Left ventricle myocardium inferior (tissue), 1 donor: ENCODE measurements around the gene TPK1. TPM values are rescaled to one million over a fixed set of nuclear protein-coding genes. Genes with fewer than 3 reads are reported as not detected.
"Not testable (repeated sequence)": the region's sequence is repeated elsewhere in the genome, so short reads cannot be mapped to it uniquely, and the experiment has no call there.

ENCODE experiments used
- DNase-seq: peaks from one replicate; pipeline ENCODE4 v3.0.0-alpha.2; 2020
- H3K27ac ChIP-seq: fragments of 200-600 bp; replicated peaks from 2 replicates; pipeline ENCODE4 v1.8.0; 2021
- H3K27me3 ChIP-seq: fragments of 200-600 bp; 2 replicates; pipeline ENCODE4 v1.8.0; 2021; ENCODE audit warnings: low read depth
- H3K36me3 ChIP-seq: fragments of 200-600 bp; 2 replicates; pipeline ENCODE4 v1.8.0; 2021
- H3K4me1 ChIP-seq: fragments of 200-600 bp; 2 replicates; pipeline ENCODE4 v1.8.0; 2021
- H3K4me3 ChIP-seq: fragments of 200-600 bp; 2 replicates; pipeline ENCODE4 v1.8.0; 2021; ENCODE audit warnings: mild to moderate bottlenecking, moderate library complexity
- H3K9me3 ChIP-seq: fragments of 200-600 bp; replicated peaks from 2 replicates; pipeline ENCODE4 v1.8.0; 2021
- intact Hi-C: fragments of 100-400 bp; cut with micrococcal nuclease; formaldehyde crosslinking; loops from one replicate; pipeline ENCODE4 v1.11.0; 2022
- total RNA-seq: library from RNA; stranded (reverse); fragmentation: NEBNext Ultra II Directional; extraction: Animal tissue kit (Norgen Biotek cat#: 25700); gene quantifications from one replicate; pipeline ENCODE4 v1.2.1, GENCODE V29; 2021
- TF ChIP-seq, protein P1 (sequence below): fragments of 200-600 bp; IDR thresholded peaks from 2 replicates; pipeline ENCODE4 v1.8.0; 2021; ENCODE audit warnings: antibody characterized with exemption, mild to moderate bottlenecking, borderline replicate concordance
- donor health status: DM: no; HTN: yes; CAD: no; lungs with severe emphysema.

TPK1 gene
- total RNA-seq, 1 donor from 2014 or later = 3.5 TPM

- no peaks in the 10 kb centered on the region for H3K9me3 ChIP-seq
- TF ChIP-seq, protein P1, sequence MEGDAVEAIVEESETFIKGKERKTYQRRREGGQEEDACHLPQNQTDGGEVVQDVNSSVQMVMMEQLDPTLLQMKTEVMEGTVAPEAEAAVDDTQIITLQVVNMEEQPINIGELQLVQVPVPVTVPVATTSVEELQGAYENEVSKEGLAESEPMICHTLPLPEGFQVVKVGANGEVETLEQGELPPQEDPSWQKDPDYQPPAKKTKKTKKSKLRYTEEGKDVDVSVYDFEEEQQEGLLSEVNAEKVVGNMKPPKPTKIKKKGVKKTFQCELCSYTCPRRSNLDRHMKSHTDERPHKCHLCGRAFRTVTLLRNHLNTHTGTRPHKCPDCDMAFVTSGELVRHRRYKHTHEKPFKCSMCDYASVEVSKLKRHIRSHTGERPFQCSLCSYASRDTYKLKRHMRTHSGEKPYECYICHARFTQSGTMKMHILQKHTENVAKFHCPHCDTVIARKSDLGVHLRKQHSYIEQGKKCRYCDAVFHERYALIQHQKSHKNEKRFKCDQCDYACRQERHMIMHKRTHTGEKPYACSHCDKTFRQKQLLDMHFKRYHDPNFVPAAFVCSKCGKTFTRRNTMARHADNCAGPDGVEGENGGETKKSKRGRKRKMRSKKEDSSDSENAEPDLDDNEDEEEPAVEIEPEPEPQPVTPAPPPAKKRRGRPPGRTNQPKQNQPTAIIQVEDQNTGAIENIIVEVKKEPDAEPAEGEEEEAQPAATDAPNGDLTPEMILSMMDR = no peak
- H3K27ac ChIP-seq = no peak overlapping the region
- no peak overlapping the region for H3K4me3 ChIP-seq
- H3K27me3 ChIP-seq = no peaks in the 10 kb centered on the region
- H3K36me3 ChIP-seq = no peaks in the 10 kb centered on the region
- no peak for DNase-seq
- intact Hi-C loops = no loop called here
- peaks cover 13% of the 10 kb centered on the region for H3K4me1 ChIP-seq
Measured at GRCh38 chr7:144735505-144736276, 100.2 kb downstream of the TPK1 start.

GRCh38 chr7:144731661-144732351 lies 104.0 kb downstream of the TPK1 start:
- intact Hi-C loops = no loop called here
- Histone ChIP-seq H3K9me3 (no peaks in the 10 kb centered on the region), H3K27me3 (no peaks in the 10 kb centered on the region), H3K4me1 (peaks cover 9% of the 10 kb centered on the region), H3K36me3 (no peaks in the 10 kb centered on the region), H3K4me3 (no peak overlapping the region), H3K27ac (no peak overlapping the region)
- TF ChIP-seq, protein P1 = no peak
- no peak for DNase-seq

DNA sequence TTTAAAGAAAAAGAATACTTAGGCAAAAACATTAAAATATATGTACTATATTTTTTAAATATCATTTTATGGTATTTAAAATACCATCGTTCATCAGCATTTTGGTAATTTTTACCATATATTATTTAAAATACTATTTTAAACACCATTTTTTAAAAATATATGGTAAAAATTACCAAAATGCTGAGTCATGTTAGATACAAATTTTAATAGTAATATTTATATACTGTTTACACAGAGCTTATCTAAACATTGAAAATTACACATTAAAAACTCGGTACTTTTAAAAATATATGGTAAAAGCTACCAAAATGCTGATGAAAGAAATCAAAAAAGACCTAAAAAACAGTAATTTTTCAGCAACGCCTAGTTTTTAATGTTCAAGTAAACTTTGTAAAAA lies 105.6 kb downstream of the TPK1 start:
- Histone ChIP-seq H3K27me3 (no peaks in the 10 kb centered on the region), H3K36me3 (no peaks in the 10 kb centered on the region), H3K9me3 (no peaks in the 10 kb centered on the region), H3K4me3 (no peak overlapping the region), H3K27ac (no peak overlapping the region), H3K4me1 (peaks cover 9% of the 10 kb centered on the region)
- DNase-seq = no peak
- intact Hi-C loops = no loop called here
- TF ChIP-seq, protein P1 = no peak

GRCh38 chr7:144729226-144729625 lies 106.6 kb downstream of the TPK1 start:
- Histone ChIP-seq H3K4me1 (peaks cover 9% of the 10 kb centered on the region), H3K9me3 (no peaks in the 10 kb centered on the region), H3K27me3 (no peaks in the 10 kb centered on the region), H3K4me3 (no peak overlapping the region), H3K27ac (no peak overlapping the region), H3K36me3 (no peaks in the 10 kb centered on the region)
- DNase-seq = no peak
- intact Hi-C loops = no loop called here
- TF ChIP-seq, protein P1 = no peak

- no peak overlapping the region for H3K27ac ChIP-seq
- H3K36me3 ChIP-seq = no peaks in the 10 kb centered on the region
- H3K4me3 ChIP-seq = no peak overlapping the region
- no peaks in the 10 kb centered on the region for H3K27me3 ChIP-seq
- DNase-seq = no peak
- H3K9me3 ChIP-seq = no peaks in the 10 kb centered on the region
- TF ChIP-seq, protein P1 = no peak
- intact Hi-C loops = no loop called here
- peaks cover 9% of the 10 kb centered on the region for H3K4me1 ChIP-seq
Measured at GRCh38 chr7:144728551-144728950, 107.3 kb downstream of the TPK1 start.

DNA sequence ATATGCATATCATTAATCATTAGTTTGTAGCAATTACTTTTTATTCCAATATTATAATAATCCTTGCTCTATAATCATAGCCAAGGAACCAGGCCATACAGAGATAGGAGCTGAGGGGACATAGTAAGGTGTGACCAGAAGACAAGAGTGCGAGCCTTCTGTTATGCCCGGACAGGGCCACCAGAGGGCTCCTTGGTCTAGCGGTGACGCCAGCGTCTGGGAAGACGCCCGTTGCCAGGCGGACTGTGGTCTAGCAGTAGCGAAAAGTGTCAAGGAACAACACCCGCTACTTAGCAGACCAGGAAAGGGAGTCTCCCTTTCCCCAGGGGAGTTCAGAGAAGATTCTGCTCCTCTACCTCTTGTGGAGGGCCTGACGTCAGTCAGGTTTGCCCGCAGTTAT lies 109.0 kb downstream of the TPK1 start:
- H3K4me3 ChIP-seq, intact Hi-C loops: not testable (repeated sequence)

More for the DNA sequence above, 109.0 kb downstream of the TPK1 start:
- H3K4me1 ChIP-seq, DNase-seq, H3K27ac ChIP-seq, H3K36me3 ChIP-seq, H3K27me3 ChIP-seq, H3K9me3 ChIP-seq: not testable (repeated sequence)
